ENCODE data around the gene SKP2. TPM values are rescaled to one million over a fixed set of nuclear protein-coding genes. Genes with fewer than 3 reads are reported as not detected.

The SKP2 gene
- total RNA-seq, 1 donor, result 142 TPM

DNA sequence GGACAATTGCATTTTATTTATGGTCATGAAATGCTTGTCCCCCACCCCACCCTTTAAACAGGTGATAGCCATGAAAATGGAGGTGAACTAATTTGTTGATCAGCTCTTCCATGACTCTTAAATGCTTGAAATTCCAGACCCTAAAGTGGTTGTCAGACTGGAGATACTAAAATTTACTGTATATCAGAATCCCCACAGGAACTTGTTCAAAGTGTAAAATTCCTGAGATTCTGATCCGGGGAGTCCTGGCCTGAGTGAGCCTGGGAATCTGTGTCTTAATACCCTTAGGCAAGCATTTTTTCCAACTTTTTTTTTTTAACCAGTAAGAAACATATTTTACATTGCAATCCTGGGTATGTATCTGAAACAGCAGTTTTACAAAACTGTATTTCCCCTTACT lies 4.7 kb downstream of the SKP2 start:
- no peak overlapping the region for H3K4me3 ChIP-seq (ENCODE audit: low read depth, low read length)
- peak; percentile 81 for DNase-seq (ENCODE audit: low read depth)
- TF ChIP-seq, protein P1, sequence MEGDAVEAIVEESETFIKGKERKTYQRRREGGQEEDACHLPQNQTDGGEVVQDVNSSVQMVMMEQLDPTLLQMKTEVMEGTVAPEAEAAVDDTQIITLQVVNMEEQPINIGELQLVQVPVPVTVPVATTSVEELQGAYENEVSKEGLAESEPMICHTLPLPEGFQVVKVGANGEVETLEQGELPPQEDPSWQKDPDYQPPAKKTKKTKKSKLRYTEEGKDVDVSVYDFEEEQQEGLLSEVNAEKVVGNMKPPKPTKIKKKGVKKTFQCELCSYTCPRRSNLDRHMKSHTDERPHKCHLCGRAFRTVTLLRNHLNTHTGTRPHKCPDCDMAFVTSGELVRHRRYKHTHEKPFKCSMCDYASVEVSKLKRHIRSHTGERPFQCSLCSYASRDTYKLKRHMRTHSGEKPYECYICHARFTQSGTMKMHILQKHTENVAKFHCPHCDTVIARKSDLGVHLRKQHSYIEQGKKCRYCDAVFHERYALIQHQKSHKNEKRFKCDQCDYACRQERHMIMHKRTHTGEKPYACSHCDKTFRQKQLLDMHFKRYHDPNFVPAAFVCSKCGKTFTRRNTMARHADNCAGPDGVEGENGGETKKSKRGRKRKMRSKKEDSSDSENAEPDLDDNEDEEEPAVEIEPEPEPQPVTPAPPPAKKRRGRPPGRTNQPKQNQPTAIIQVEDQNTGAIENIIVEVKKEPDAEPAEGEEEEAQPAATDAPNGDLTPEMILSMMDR (IDR thresholded peaks at IDR 0.05; ENCODE audit: insufficient read depth, low read depth, low read length), result no peak

DNA sequence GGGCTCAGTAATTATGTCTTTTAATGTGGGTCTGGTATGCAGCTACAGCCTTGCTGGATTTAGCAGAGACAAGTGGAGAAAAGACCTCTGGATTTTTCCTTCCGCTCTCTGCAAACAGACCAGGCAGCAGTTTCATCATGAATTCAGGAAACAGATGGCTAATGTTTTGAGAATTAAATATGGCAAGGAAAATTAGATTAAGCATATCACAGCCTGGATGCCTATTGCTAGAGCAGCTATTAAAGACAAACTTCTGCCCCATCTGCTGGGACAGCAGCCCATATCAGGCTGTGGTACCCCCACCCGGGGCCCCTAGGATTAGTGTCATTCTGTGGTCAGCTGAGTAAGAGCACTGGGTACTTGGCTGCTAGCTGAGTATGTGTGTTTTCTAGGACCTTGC lies 6.2 kb downstream of the SKP2 start:
- no peak overlapping the region for H3K4me3 ChIP-seq (ENCODE audit: low read depth, low read length)
- DNase-seq (ENCODE audit: low read depth), result peak; percentile 80
- TF ChIP-seq, protein P1 (IDR thresholded peaks at IDR 0.05; ENCODE audit: insufficient read depth, low read depth, low read length), result no peak

DNA sequence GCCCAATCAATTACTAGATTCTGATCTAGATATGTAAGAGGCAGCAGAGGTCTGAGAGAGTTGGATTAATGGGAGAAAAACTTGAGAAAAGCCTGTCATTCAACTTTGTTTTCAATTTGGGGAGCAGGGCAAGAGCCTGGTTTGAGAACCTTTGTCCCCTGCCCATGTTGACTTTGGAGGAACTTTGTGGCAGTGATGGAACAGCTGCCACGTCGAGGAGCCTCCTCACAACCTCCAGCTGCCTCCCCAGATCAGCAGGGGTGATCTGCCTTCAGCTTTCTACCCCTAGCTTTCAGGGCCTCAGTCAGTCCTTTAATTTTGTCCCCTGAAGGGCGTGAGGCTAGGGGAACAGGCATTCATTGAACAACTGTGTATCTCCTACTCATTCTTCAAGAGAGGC lies 8.7 kb downstream of the SKP2 start:
- H3K4me3 ChIP-seq (ENCODE audit: low read depth, low read length), result no peak overlapping the region
- DNase-seq (ENCODE audit: low read depth), result no peak
- TF ChIP-seq, protein P1 (IDR thresholded peaks at IDR 0.05; ENCODE audit: insufficient read depth, low read depth, low read length), result no peak

DNA sequence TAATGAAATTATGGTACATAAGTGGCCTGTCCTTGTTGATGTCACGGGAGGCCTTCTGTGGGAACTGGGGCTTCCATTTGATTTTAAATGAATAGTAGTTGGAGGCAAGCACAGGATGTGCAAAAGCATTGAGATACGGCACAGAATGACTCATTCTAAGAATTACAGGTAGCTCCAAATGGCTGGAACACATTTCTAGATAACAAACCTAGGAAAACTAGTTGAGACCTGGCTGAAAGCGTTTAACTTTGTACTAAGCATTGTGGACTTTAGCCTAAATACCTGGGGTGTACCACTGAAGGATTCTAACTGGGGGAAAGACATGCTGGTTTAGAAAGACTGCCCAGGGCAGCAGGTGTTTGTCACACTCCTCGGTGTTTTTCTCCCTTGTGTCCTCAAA lies 9.4 kb downstream of the SKP2 start:
- TF ChIP-seq, protein P1 (IDR thresholded peaks at IDR 0.05; ENCODE audit: insufficient read depth, low read depth, low read length), result no peak
- no peak overlapping the region for H3K4me3 ChIP-seq (ENCODE audit: low read depth, low read length)
- no peak for DNase-seq (ENCODE audit: low read depth)

DNA sequence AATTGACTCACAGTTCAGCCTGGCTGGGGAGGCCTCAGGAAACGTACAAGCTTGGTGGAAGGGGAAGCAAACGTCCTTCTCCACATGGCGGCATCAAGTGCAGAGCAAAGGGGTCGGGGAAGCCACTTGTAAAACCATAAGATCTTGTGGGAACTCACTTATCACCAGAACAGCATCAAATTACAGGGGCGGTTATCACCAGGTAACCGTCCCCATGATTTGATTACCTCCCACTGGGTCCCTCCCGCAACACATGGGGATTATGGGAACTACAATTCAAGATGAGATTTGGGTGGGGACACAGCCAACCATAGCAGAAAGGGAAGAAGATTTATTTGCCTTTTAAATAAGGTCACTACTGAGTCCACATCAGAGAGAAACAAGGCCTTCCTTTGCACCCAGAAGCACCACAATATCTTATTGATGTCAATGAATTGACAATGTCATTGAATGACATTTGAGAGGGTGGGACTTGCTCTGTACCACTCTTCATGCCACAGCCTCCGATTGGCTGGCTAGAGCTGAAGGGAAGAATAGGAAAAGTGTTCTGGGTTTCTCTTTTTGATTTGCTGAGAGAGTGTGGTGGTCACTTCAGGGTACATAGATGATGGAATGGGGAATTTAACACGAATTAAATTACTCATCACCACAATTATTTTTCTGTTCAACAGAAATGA lies 11.0 kb downstream of the SKP2 start:
- DNase-seq (ENCODE audit: low read depth), result no peak
- no peak overlapping the region for H3K4me3 ChIP-seq (ENCODE audit: low read depth, low read length)
- TF ChIP-seq, protein P1 (IDR thresholded peaks at IDR 0.05; ENCODE audit: insufficient read depth, low read depth, low read length), result no peak

DNA sequence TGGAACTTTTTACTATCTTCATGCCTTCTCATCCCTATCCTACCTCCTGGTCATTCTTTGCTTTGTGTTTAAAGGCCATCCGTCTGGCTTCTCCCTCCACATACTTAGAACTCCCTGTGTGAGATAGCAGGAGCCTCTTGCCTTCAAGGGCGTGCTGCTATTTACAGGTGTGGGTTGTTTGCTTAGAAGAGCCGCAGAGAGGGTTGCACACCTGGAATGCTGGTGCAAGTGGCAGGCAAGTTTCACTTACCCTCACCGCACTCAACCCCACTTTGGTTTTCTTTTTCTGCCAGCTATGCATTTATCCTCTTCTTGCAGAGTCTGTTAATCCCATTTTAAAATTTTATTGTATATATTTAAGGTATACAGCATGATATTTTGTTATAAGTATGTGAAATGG lies 12.6 kb downstream of the SKP2 start:
- no peak for DNase-seq (ENCODE audit: low read depth)
- TF ChIP-seq, protein P1 (IDR thresholded peaks at IDR 0.05; ENCODE audit: insufficient read depth, low read depth, low read length), result no peak
- no peak overlapping the region for H3K4me3 ChIP-seq (ENCODE audit: low read depth, low read length)

DNA sequence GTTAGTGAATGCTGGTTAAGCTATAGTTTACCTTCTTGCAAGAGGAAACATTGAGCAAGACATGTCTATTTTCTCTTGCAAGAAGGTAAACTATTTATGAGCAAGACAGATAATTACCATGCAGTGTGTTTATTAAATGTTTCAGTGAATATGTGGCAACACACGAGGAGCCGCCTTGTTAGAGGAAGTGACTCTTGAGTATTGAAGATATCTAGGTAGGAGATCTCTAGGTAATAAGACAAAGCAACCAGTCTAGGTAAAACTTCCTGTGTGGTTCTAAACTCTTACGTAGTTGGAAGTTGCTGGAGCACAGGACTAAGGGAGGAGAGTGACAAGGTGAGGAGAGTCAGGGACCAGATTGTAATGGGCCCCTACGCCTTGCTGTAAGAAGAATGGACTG lies 16.8 kb downstream of the SKP2 start:
- H3K4me3 ChIP-seq (ENCODE audit: low read depth, low read length), result no peak overlapping the region
- TF ChIP-seq, protein P1 (IDR thresholded peaks at IDR 0.05; ENCODE audit: insufficient read depth, low read depth, low read length), result no peak

More for the DNA sequence above, 16.8 kb downstream of the SKP2 start:
- peak; percentile 38 for DNase-seq (ENCODE audit: low read depth)
